ENCODE measurements around the gene SPG11.

DNA sequence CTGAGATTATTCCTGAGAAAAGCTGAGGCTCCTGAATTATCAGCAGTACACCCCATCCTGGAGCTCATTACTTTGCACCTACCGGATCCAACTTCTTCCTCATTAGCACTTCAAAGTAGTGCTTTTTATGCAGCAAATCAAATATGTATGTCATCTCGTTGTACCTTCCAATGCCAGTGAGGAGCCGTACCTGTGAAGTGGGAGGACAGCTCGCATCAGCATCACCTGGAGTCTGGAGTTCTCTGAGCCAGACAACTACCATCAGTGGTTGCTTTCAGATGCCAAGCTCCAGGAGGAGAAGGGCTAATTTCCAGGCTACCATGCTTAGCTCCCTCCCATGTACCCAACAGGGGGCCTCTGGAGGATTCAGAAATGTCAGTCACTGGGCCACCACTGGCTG is 94.1 kb downstream of the SPG11 start:
- TF ChIP-seq CTCF (IDR thresholded peaks at IDR 0.05; ENCODE audit: low read depth, low read length) (no peak), POLR2A (IDR thresholded peaks at IDR 0.05; ENCODE audit: extremely low read depth, insufficient read length) (no peak)
- TF ChIP-seq, protein P1, sequence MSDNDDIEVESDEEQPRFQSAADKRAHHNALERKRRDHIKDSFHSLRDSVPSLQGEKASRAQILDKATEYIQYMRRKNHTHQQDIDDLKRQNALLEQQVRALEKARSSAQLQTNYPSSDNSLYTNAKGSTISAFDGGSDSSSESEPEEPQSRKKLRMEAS (IDR thresholded peaks at IDR 0.05; ENCODE audit: low read depth, low read length) = no peak
